Mesendoderm (in vitro differentiated cells): Measurements from ENCODE around the gene PTTG1.

Experiments
- DNase-seq: peaks from one replicate; pipeline ENCODE4 v3.0.0; 2013
- H2AK5ac ChIP-seq: 2 replicates; pipeline ENCODE4 v1.6.1; 2013; ENCODE audit warnings: low read length, inconsistent platforms
- H2BK120ac ChIP-seq: 2 replicates; pipeline ENCODE4 v1.6.1; 2013; ENCODE audit warnings: low read depth, mild to moderate bottlenecking, low read length, moderate library complexity, mixed read lengths
- H2BK15ac ChIP-seq: replicated peaks from 2 replicates; pipeline ENCODE4 v1.6.1; 2013; ENCODE audit warnings: low read depth, mild to moderate bottlenecking, moderate library complexity
- H2BK5ac ChIP-seq: 2 replicates; pipeline ENCODE4 v1.6.1; 2013; ENCODE audit warnings: low read length, inconsistent platforms
- H3K18ac ChIP-seq: 2 replicates; pipeline ENCODE4 v1.6.1; 2013; ENCODE audit warnings: mild to moderate bottlenecking, low read length, mixed read lengths
- H3K23ac ChIP-seq: one replicate; pipeline ENCODE4 v1.6.1; 2013; ENCODE audit warnings: low read length
- H3K27ac ChIP-seq: 2 replicates; pipeline ENCODE4 v1.5.1; 2013; ENCODE audit warnings: low read depth, mild to moderate bottlenecking, inconsistent platforms, low read length, moderate library complexity
- H3K27me3 ChIP-seq: 2 replicates; pipeline ENCODE4 v1.6.1; 2013; ENCODE audit warnings: low read length, control low read depth, mild to moderate bottlenecking, inconsistent platforms; ENCODE audit not compliant: insufficient read depth, poor library complexity
- H3K36me3 ChIP-seq: 2 replicates; pipeline ENCODE4 v1.6.1; 2013; ENCODE audit warnings: low read length, inconsistent platforms; ENCODE audit not compliant: control insufficient read depth, insufficient read depth
- H3K4ac ChIP-seq: one replicate; pipeline ENCODE4 v1.6.1; 2013; ENCODE audit warnings: low read depth, mild to moderate bottlenecking, low read length, moderate library complexity
- H3K4me1 ChIP-seq: 2 replicates; pipeline ENCODE4 v1.6.1; 2013; ENCODE audit warnings: low read depth, low read length, inconsistent platforms; ENCODE audit not compliant: control insufficient read depth
- H3K4me2 ChIP-seq: 2 replicates; pipeline ENCODE4 v1.6.1; 2013; ENCODE audit warnings: low read length
- H3K4me3 ChIP-seq: 2 replicates; pipeline ENCODE4 v1.5.1; 2013; ENCODE audit warnings: mild to moderate bottlenecking, low read length
- H3K56ac ChIP-seq: one replicate; pipeline ENCODE4 v1.6.1; 2013; ENCODE audit warnings: low read length
- H3K79me1 ChIP-seq: 2 replicates; pipeline ENCODE4 v1.6.1; 2013; ENCODE audit warnings: low read length, inconsistent platforms
- H3K79me2 ChIP-seq: 2 replicates; pipeline ENCODE4 v1.6.1; 2013; ENCODE audit warnings: mild to moderate bottlenecking, low read length; ENCODE audit not compliant: control insufficient read depth, insufficient read depth
- H3K9ac ChIP-seq: 2 replicates; pipeline ENCODE4 v1.6.1; 2013; ENCODE audit warnings: low read length, inconsistent platforms
- H4K5ac ChIP-seq: one replicate; pipeline ENCODE4 v1.6.1; 2013; ENCODE audit warnings: low read length
- H4K8ac ChIP-seq: one replicate; pipeline ENCODE4 v1.6.1; 2013; ENCODE audit warnings: low read depth, mild to moderate bottlenecking, control low read depth, low read length, moderate library complexity
- WGBS: extraction: QIAGEN DNeasy Blood & Tissue Kit; methylation state at CpG from one replicate; pipeline ENCODE4 v1.1.7; 2013; ENCODE audit warnings: low lambda C conversion rate, missing lambda C conversion rate; ENCODE audit not compliant: insufficient coverage; ENCODE audit errors: extremely low coverage; 5-methylcytosine and 5-hydroxymethylcytosine counted together

Gene PTTG1

DNA sequence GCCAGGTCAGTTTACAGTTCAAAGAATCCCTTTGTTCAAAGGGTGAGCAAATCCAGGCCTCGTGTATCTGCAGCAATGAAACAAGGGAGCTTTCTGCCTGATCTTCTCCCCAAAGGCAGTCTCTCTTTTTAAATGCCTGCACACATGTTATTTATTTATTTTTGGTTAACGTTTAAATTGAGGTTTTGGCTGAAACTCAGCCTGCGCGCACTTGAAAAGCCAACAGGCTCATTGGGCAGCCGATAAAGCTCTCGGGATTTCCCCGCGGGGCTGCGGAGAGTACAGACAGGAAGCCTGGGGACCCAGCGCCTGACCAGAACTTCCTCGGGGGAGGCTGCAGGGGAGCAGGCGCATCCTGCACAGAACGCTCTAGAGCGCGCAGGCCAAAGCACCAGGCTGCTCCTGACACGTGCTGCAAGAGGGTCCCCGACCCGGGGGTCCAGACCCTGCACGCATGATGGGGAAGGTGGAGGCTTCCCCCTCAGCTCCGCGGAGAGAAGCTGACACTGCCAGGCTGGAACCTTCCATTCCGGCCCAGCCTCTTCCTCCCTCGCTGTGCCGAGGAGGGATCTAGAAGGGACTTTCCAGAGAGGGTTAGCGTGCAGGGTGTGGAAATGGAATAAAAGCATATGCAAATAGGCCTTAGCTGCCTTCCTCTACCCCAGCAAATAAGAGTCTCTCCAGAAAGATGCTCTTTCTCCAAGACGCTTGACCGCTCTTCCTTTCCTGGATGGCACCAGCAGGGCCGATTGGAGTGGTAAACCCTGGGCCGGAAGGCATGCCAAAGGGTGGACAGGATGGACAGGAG is 46.1 kb downstream of the PTTG1 start:
- H3K4me3 ChIP-seq, result no peak overlapping the region
- no peak overlapping the region for H2BK5ac ChIP-seq
- H4K5ac ChIP-seq, result no peak overlapping the region
- H3K23ac ChIP-seq, result peak overlapping the region; percentile 6
- no peaks in the 10 kb centered on the region for H3K27me3 ChIP-seq
- H3K18ac ChIP-seq, result no peak overlapping the region
- no peak overlapping the region for H3K27ac ChIP-seq
- H3K79me2 ChIP-seq, result no peaks in the 10 kb centered on the region
- no peak overlapping the region for H3K4ac ChIP-seq
- no peak overlapping the region for H3K4me2 ChIP-seq
- H3K4me1 ChIP-seq, result no peaks in the 10 kb centered on the region
- no peak overlapping the region for H4K8ac ChIP-seq
- H3K56ac ChIP-seq, result no peak overlapping the region
- H3K36me3 ChIP-seq, result no peaks in the 10 kb centered on the region
- no peaks in the 10 kb centered on the region for H3K79me1 ChIP-seq
- no peak overlapping the region for H2AK5ac ChIP-seq
- DNase-seq, result no peak
- no peak overlapping the region for H3K9ac ChIP-seq
- H2BK120ac ChIP-seq, result no peak overlapping the region
- no CpG with 5 or more reads among the region's 29 CpGs for WGBS
- no peak overlapping the region for H2BK15ac ChIP-seq

- no CpG with 5 or more reads among the region's 3 CpGs for WGBS
- H3K27me3 ChIP-seq, result no peaks in the 10 kb centered on the region
- H3K27ac ChIP-seq, result no peak overlapping the region
Measured at GRCh38 chr5:160468363-160468975, 46.8 kb downstream of the PTTG1 start.

DNA sequence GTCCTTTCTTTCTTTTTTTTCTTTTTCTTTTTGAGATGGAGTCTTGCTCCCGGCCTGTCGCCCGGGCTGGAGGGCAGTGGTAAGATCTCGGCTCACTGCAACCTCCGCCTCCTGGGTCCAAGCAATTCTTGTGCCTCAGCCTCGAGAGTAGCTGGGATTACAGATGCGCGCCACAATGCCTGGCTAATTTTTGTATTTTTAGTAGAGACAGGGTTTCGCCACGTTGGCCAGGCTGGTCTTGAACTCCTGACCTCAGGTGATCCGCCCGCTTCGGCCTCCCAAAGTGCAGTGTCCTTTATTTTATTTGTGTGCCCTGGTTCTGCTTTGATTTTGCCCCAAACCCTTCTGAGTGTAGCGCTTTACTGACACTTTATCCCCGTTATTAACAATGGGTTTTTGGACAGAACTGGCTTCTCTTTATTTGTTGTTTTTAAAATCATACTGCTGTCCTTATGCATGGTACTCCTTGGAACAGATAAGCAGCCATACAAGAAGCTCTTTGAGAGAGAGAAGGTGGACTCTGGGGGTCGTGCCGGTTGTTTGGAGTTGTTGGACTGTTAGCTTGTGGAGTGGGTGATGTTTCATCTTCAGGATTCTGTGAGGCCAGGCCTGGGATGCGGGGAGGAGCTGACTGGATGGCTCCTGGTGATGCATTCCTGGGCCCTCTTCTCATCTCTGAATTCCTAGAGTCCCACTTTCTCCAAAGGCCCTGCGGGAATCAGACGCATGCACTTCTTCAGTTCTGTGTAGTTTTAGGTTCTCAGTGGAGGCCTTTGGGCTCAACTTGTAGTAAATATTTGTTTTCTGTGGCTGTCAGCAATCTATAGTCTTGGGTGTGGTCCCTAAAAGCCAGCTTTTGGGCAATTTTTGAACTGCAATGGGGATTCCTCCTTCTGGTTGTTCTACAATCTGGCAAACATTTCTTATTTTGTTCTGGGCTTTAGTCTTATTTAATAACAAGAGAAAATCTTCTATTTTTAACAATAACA is 47.8 kb downstream of the PTTG1 start:
- no peaks in the 10 kb centered on the region for H3K4me1 ChIP-seq
- no peak overlapping the region for H2BK15ac ChIP-seq
- DNase-seq, result no peak
- no peak overlapping the region for H4K8ac ChIP-seq
- no peaks in the 10 kb centered on the region for H3K27me3 ChIP-seq
- H3K79me2 ChIP-seq, result no peaks in the 10 kb centered on the region
- H4K5ac ChIP-seq, result no peak overlapping the region
- no peaks in the 10 kb centered on the region for H3K79me1 ChIP-seq
- H3K27ac ChIP-seq, result no peak overlapping the region
- WGBS, result no CpG with 5 or more reads among the region's 20 CpGs
- no peak overlapping the region for H3K4ac ChIP-seq
- no peak overlapping the region for H3K4me2 ChIP-seq
- no peaks in the 10 kb centered on the region for H3K36me3 ChIP-seq
- no peak overlapping the region for H3K23ac ChIP-seq
- no peak overlapping the region for H2BK120ac ChIP-seq
- H3K4me3 ChIP-seq, result no peak overlapping the region
- H2AK5ac ChIP-seq, result no peak overlapping the region
- H2BK5ac ChIP-seq, result no peak overlapping the region
- H3K18ac ChIP-seq, result no peak overlapping the region
- no peak overlapping the region for H3K56ac ChIP-seq
- no peak overlapping the region for H3K9ac ChIP-seq

More at GRCh38 chr5:160468363-160468975, 46.8 kb downstream of the PTTG1 start:
- Histone ChIP-seq H4K8ac (no peak overlapping the region), H3K56ac (no peak overlapping the region), H3K36me3 (no peaks in the 10 kb centered on the region), H3K4me3 (no peak overlapping the region), H3K79me2 (no peaks in the 10 kb centered on the region), H3K4me2 (no peak overlapping the region), H3K4ac (no peak overlapping the region), H3K4me1 (no peaks in the 10 kb centered on the region), H2BK120ac (no peak overlapping the region), H2AK5ac (no peak overlapping the region), H2BK15ac (no peak overlapping the region), H2BK5ac (no peak overlapping the region), H3K18ac (no peak overlapping the region), H3K9ac (no peak overlapping the region), H4K5ac (no peak overlapping the region), H3K79me1 (no peaks in the 10 kb centered on the region), H3K23ac (peak overlapping the region; percentile 6)
- DNase-seq, result no peak

DNA sequence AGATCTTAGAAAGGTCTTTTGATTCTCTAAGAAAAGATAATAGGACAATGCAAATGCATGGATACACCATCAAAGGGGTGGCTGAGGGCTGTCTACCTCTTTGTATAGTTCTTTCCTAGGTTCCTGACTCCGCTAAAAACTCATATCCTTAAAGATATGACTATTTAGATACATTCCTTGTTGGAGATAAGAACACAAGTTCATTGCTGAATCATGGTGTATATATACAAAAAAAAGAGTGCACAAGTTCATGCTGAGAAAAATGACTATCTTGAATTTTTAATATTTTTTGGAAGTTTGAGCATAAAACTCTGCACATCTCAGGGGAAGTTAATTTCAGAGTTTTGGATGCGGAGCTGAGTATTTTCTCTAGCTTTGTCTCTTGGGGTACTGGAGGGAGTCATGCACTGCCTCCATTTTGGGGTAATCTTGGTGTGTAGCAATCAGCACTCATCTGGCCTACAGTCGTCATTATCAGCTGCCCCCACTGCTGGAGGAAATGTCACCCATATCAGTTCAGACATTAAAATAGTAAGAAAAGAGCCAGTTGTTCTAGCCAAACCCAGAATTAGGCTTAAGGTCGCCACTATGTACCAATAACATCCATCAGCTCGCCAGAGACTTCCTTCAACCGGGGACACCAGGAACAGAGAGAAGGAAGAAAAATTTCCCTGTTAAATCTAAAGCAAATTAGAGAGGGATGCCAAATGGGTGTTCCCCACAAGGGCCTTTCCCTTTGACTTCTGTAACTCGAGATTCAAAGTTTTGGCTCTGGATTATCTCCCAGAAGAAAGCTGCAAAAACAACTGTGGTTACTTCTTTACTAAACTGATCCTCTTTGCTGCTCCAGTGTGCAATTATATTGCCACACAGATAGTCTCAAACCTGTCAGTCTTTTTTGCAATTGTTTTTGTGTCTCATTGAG is 49.0 kb downstream of the PTTG1 start:
- H3K27me3 ChIP-seq, result no peaks in the 10 kb centered on the region
- no peaks in the 10 kb centered on the region for H3K36me3 ChIP-seq
- no peak overlapping the region for H3K23ac ChIP-seq
- no CpG with 5 or more reads among the region's 7 CpGs for WGBS
- no peak overlapping the region for H4K5ac ChIP-seq
- no peak overlapping the region for H2AK5ac ChIP-seq
- H2BK5ac ChIP-seq, result no peak overlapping the region
- H2BK15ac ChIP-seq, result no peak overlapping the region
- no peaks in the 10 kb centered on the region for H3K79me1 ChIP-seq
- no peaks in the 10 kb centered on the region for H3K79me2 ChIP-seq
- H3K9ac ChIP-seq, result no peak overlapping the region
- H3K27ac ChIP-seq, result no peak overlapping the region
- no peak overlapping the region for H4K8ac ChIP-seq
- no peak overlapping the region for H3K4me3 ChIP-seq
- H3K18ac ChIP-seq, result no peak overlapping the region
- H3K4me1 ChIP-seq, result no peaks in the 10 kb centered on the region
- H3K4me2 ChIP-seq, result no peak overlapping the region
- no peak overlapping the region for H3K56ac ChIP-seq
- H3K4ac ChIP-seq, result no peak overlapping the region
- no peak overlapping the region for H2BK120ac ChIP-seq
- DNase-seq, result no peak

DNA sequence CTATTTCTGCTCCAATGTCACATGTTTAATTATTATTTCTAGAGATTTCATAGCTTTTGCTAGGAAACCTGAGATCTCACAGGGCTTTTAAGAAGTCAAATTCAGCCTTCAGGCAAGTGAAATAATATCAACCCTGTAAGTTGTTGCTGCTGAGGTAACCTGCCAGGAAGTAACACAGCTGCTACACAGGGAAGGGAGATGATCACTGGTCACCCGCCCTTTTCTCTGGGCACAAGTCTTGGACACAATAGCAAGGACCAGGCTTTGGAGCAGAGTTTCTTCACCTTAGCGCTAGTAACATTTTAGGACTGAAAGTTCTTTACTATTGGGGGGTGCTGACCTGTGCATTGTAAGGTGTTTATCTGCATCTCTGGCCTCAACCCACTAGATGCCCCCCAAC is 50.1 kb downstream of the PTTG1 start:
- Histone ChIP-seq H3K4me2 (no peak overlapping the region), H3K4me1 (no peaks in the 10 kb centered on the region), H3K27ac (no peak overlapping the region), H3K79me2 (no peaks in the 10 kb centered on the region), H2BK15ac (no peak overlapping the region), H2BK5ac (no peak overlapping the region), H4K5ac (no peak overlapping the region), H3K27me3 (no peaks in the 10 kb centered on the region), H3K9ac (no peak overlapping the region), H3K36me3 (no peaks in the 10 kb centered on the region), H2BK120ac (no peak overlapping the region), H3K23ac (no peak overlapping the region), H3K4me3 (no peak overlapping the region), H3K4ac (no peak overlapping the region), H3K79me1 (no peaks in the 10 kb centered on the region), H3K56ac (no peak overlapping the region), H4K8ac (no peak overlapping the region), H3K18ac (no peak overlapping the region), H2AK5ac (no peak overlapping the region)
- DNase-seq, result no peak
- no CpG with 5 or more reads among the region's 2 CpGs for WGBS
